ENCODE data around the gene UPF2. TPM values are rescaled to one million over a fixed set of nuclear protein-coding genes. Genes with fewer than 3 reads are reported as not detected.

Gene UPF2
- total RNA-seq, 4 donors from 2014 or later: 23.7 to 27.3 (median 24.7) TPM

DNA sequence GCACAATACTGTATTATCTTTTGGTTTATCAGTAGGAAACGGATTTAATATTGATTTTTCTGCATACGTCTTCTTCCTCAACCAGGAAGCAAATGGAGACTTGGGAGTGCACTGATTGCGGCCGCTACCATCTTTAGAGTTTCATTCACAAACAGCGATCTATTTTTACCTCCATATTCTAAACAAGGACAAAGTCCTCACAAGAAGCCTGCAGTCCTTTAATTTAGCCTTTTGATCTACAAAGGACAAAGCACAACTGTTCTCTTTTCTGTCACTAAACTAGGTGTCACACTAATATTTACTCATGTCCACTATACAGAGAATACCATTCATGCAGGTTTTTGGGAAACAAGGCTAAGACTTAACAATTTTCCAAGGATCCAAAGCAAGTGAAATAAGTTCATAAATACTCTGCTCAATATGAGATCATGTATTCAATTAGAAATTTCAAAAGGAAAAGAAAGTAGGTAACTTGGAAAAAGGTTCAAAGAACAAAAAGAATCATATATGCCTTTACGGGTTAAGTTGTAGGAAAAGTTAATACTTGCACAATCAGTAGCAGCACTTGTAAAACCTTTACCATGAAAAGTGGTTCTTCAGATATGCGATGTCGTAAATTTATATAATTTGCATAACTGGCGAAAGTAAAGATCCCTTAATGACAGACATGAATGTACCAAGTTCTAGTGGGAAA lies 92.1 kb downstream of the UPF2 start:
- H3K36me3 ChIP-seq: peaks cover 0 to 67% (median 6%) of the 10 kb centered on the region in 3 donors
- H3K4me3 ChIP-seq: no peak overlapping the region
- no peak overlapping the region for H3K27ac ChIP-seq
- whole genome bisulfite sequencing, 2 donors: 88 to 96% methylated on average over 9 of the region's 9 CpGs
- H3K4me1 ChIP-seq: peaks cover 0 to 2% (median 0%) of the 10 kb centered on the region in 4 donors
- no peaks in the 10 kb centered on the region for H3K27me3 ChIP-seq
- TF ChIP-seq EP300 (IDR thresholded peaks at IDR 0.05) (no peak), CTCF (IDR thresholded peaks at IDR 0.05) (no peak), POLR2A (IDR thresholded peaks at IDR 0.05) (no peak)
- no peak for DNase-seq (ENCODE audit: low spot score in 2 of 2)
- no peaks in the 10 kb centered on the region for H3K9me3 ChIP-seq

GRCh38 chr10:11949152-11949551 lies 93.5 kb downstream of the UPF2 start:
- Histone ChIP-seq H3K27ac (no peak overlapping the region), H3K9me3 (no peaks in the 10 kb centered on the region), H3K36me3 (peaks cover 0 to 56% (median 0%) of the 10 kb centered on the region in 3 donors), H3K4me3 (no peak overlapping the region), H3K27me3 (no peaks in the 10 kb centered on the region), H3K4me1 (peaks cover 0 to 2% (median 0%) of the 10 kb centered on the region in 4 donors)
- no peak for DNase-seq (ENCODE audit: low spot score in 2 of 2)
- WGBS, 2 donors: 70 to 71% methylated on average over 2 of the region's 2 CpGs
- TF ChIP-seq EP300 (IDR thresholded peaks at IDR 0.05) (no peak), CTCF (IDR thresholded peaks at IDR 0.05) (no peak), POLR2A (IDR thresholded peaks at IDR 0.05) (no peak)

DNA sequence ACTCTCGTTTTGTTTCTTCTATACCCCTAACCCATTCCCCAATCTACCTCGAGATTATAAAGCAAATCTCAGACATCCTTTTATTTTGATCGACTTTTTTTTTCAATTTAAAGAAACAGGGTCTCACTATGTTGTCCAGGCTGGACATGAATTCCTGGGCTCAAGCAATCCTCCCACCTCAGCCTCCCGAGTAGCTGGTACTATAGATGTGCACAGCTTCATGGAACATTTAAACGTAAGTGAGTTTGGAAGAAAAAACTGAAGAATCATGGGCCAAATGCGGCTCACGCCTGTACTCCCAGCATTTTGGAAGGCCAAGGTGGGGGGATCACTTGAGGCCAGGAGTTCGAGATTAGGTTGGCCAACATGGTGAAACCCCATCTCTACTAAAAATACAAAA lies 96.0 kb downstream of the UPF2 start:
- 93 to 96% methylated on average over 8 of the region's 8 CpGs for WGBS, 2 donors
- Histone ChIP-seq H3K9me3 (no peaks in the 10 kb centered on the region), H3K27ac (no peak overlapping the region), H3K27me3 (no peaks in the 10 kb centered on the region), H3K4me3 (no peak overlapping the region), H3K36me3 (peaks cover 0 to 57% (median 6%) of the 10 kb centered on the region in 3 donors), H3K4me1 (peaks cover 0 to 2% (median 0%) of the 10 kb centered on the region in 4 donors)
- DNase-seq (ENCODE audit: low spot score in 2 of 2): no peak
- TF ChIP-seq CTCF (IDR thresholded peaks at IDR 0.05) (no peak), POLR2A (IDR thresholded peaks at IDR 0.05) (no peak), EP300 (IDR thresholded peaks at IDR 0.05) (no peak)

DNA sequence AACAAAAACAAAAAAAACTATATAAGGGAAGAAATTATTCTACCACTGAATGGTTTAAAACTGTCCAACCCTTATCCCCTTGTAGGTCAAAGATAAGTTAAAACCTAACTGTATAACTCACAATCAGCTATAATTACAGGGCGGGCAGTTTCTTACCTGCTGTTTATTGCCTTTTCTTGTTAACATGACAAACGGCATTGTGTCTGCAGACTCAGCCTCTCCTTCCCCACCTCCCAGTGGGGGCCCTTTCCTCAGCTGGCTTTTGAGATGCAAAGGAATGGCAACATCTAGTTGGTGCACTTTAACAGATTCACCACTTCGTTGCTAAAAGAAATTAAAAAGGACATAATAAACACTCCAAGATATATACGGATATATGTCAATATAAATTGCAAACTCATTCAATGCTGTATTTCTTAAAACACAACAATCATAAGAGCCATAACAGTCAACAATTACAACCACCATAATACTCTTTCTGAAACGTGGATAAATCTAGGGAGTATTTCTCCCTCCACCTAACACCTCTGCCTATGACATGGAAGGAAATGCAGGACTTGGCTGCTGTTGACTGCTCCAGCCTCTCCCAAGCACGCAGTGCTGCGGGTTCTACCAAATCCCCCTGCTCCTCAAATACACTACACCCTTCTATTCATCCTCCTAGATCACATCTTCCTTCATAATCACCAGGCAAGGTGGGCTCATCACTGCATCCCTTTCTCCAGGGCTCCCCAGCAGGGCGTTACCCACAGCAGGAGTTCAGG lies 106.0 kb downstream of the UPF2 start:
- 52 to 63% methylated on average over 8 of the region's 8 CpGs for WGBS, 2 donors
- peaks cover 0 to 26% (median 4%) of the 10 kb centered on the region in 4 donors for H3K4me1 ChIP-seq
- DNase-seq (ENCODE audit: low spot score in 2 of 2): no peak
- H3K36me3 ChIP-seq: peaks cover 0 to 49% (median 0%) of the 10 kb centered on the region in 3 donors
- no peak overlapping the region for H3K4me3 ChIP-seq
- H3K27me3 ChIP-seq: no peaks in the 10 kb centered on the region
- no peak overlapping the region for H3K27ac ChIP-seq
- no peak for TF ChIP-seq EP300 (IDR thresholded peaks at IDR 0.05)
- TF ChIP-seq CTCF (IDR thresholded peaks at IDR 0.05): no peak
- no peak for TF ChIP-seq POLR2A (IDR thresholded peaks at IDR 0.05)
- H3K9me3 ChIP-seq: no peaks in the 10 kb centered on the region

GRCh38 chr10:11934262-11934661 lies 108.3 kb downstream of the UPF2 start:
- TF ChIP-seq EP300 (IDR thresholded peaks at IDR 0.05): no peak
- TF ChIP-seq CTCF (IDR thresholded peaks at IDR 0.05): no peak
- TF ChIP-seq POLR2A (IDR thresholded peaks at IDR 0.05): no peak
- 49 to 52% methylated on average over 7 of the region's 7 CpGs for whole genome bisulfite sequencing, 2 donors
- DNase-seq (ENCODE audit: low spot score in 2 of 2): no peak
- peaks cover 0 to 26% (median 4%) of the 10 kb centered on the region in 4 donors for H3K4me1 ChIP-seq
- no peak overlapping the region for H3K4me3 ChIP-seq
- H3K9me3 ChIP-seq: no peaks in the 10 kb centered on the region
- H3K27ac ChIP-seq: peak overlapping the region; percentile 25 to 80 (median 56)
- peaks cover 0 to 55% (median 1%) of the 10 kb centered on the region in 3 donors for H3K36me3 ChIP-seq
- H3K27me3 ChIP-seq: no peaks in the 10 kb centered on the region
